ENCODE measurements around the gene PRXL2A.

DNA sequence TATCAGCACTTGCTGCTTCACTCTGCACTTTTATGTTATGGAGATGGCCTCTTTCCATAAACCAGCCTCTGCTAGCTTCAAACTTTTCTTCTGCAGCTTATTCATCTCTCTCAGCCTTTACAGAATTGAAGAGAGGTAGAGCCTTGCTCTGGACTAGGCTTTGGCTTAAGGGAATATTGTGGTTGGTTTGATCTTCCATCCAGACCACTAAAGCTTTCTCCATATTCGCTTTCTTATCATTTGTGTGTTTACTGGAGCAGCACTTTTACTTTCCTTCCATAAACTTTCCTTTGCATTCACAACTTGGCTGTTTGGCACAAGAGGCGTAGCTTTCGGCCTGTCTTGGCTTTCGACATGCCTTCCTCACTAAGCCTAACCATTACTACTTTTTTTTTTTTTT is 28.2 kb upstream of the PRXL2A start:
- TF ChIP-seq CTCF (IDR thresholded peaks at IDR 0.05 in 4 of 5, conservative IDR thresholded peaks at IDR 0.05 in 1 of 5) (no peak), POLR2A (IDR thresholded peaks at IDR 0.05) (no peak)
